ENCODE results near the gene SH3RF2. TPM values are rescaled to one million over a fixed set of nuclear protein-coding genes. Genes with fewer than 3 reads are reported as not detected.

Gene SH3RF2
- polyA plus RNA-seq, 1 experiment: 0.45 TPM

DNA sequence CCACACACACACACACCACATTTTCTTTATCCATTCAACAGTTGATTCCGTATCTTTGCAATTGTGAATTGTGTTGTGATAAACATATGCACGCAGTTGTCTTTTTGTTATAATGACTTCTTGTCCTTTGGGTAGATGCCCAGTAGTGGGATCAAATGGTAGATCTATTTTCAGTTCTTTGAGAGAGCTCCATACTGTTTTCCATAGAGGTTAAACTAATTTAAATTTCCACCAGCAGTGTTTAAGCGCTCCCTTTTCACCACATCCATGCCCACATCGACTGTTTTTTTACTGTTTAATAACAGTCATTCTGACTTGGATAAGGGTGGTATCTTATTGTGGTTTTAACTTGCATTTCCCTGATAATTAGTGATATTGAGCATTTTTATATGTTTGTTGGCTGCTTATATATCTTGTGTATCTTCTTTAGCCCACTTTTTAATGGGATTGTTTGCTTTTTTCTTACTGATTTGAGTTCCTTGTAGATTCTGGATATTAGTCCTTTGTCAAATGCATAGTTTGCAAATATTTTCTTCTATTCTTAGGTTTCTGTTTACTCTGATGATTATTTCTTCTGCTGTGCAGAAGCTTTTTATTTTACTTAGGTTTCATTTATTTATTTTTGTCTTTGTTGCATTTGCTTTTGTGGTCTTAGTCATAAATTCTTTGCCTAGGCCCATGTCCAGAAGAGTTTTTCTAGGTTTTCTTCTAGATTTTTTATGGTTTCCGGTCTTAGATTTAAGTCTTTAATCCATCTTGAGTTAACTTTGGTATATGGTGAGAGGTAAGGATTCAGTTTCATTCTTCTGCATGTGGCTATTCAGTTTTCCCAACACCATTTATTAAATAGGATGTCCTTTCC is 82.4 kb downstream of the SH3RF2 start:
- ChIA-PET POLR2A (no interaction called here), CTCF (no interaction called here)
- Histone ChIP-seq H3K27me3 (ENCODE audit: control insufficient read depth, insufficient read depth, low read length) (no peaks in the 10 kb centered on the region), H3K36me3 (ENCODE audit: control insufficient read depth, insufficient read depth, low read length) (no peaks in the 10 kb centered on the region), H3K4me3 (ENCODE audit: low read depth, low read length) (no peak overlapping the region)
- DNase-seq (ENCODE audit: low read depth): no peak
- no peak for TF ChIP-seq CTCF (IDR thresholded peaks at IDR 0.05; ENCODE audit: insufficient read depth, low read depth, low read length)

- no peak for DNase-seq (ENCODE audit: low read depth)
- H3K4me3 ChIP-seq (ENCODE audit: low read depth, low read length): no peak overlapping the region
- POLR2A ChIA-PET: no interaction called here
- CTCF ChIA-PET: interaction anchor here (0.6 to 1.2 kb wide), 2 partner anchors 10 to 12 kb away, joined by 3 to 5 read pairs; no protein-coding TSS in a partner anchor
- H3K36me3 ChIP-seq (ENCODE audit: control insufficient read depth, insufficient read depth, low read length): no peaks in the 10 kb centered on the region
- no peaks in the 10 kb centered on the region for H3K27me3 ChIP-seq (ENCODE audit: control insufficient read depth, insufficient read depth, low read length)
- no peak for TF ChIP-seq CTCF (IDR thresholded peaks at IDR 0.05; ENCODE audit: insufficient read depth, low read depth, low read length)
Measured at GRCh38 chr5:146020100-146020499, 83.7 kb downstream of the SH3RF2 start.

DNA sequence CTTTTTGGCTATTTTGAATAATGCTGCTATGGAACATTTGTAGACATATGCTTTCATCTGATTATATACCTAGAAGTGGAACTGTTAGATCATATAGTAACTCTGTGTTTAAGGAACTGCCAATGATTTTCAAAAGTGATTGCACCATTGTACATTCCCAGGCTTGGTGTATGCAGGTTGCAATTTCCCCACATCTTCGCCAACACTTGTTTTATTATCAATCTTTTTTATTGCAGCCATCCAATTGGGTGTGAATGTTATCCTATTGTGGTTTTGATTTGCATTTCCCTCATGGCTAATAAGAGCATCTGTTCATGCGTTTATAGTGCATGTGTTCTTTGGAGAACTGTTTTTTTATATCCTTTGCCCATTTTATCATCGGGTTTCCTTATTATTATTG is 87.7 kb downstream of the SH3RF2 start:
- Histone ChIP-seq H3K27me3 (ENCODE audit: control insufficient read depth, insufficient read depth, low read length) (no peaks in the 10 kb centered on the region), H3K4me3 (ENCODE audit: low read depth, low read length) (no peak overlapping the region), H3K36me3 (ENCODE audit: control insufficient read depth, insufficient read depth, low read length) (no peaks in the 10 kb centered on the region)
- DNase-seq (ENCODE audit: low read depth): no peak
- CTCF ChIA-PET: no interaction called here
- POLR2A ChIA-PET: no interaction called here
- no peak for TF ChIP-seq CTCF (IDR thresholded peaks at IDR 0.05; ENCODE audit: insufficient read depth, low read depth, low read length)

DNA sequence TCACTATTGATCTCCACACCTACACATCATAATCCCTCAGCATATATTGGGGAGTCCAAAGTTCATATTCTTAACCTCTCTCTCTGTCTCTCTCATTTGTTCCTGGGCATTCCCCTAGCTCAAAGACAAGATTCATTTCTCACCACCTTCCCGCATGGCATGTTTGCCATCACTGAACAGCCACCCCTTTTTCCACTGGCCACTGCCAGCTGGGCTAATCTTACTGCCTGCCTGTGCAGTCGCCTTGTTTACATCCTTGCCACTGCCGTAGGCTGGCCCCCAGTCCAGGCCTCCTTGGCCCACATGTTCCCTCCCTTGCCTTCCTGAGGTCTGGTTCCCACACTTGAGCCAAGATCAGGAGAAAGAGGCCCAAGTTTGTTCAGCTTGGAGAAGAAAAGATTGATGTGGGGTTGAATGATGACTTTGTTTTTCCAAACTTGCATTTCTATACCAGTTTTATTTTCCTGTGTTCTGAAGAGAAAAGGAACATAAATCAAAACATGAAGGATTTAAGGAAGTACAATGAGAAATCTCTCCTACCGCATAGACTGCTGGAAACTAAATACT is 88.8 kb downstream of the SH3RF2 start:
- ChIA-PET POLR2A (interaction anchor here (0.6 kb wide), 1 partner anchor 1817 kb away, joined by 3 read pairs; no protein-coding TSS in a partner anchor), CTCF (interaction anchor here (3.6 kb wide), 1 partner anchor 16 kb away, joined by 11 read pairs; no protein-coding TSS in a partner anchor)

More for the DNA sequence above, 88.8 kb downstream of the SH3RF2 start:
- H3K4me3 ChIP-seq (ENCODE audit: low read depth, low read length): no peak overlapping the region
- no peaks in the 10 kb centered on the region for H3K36me3 ChIP-seq (ENCODE audit: control insufficient read depth, insufficient read depth, low read length)
- no peak for TF ChIP-seq CTCF (IDR thresholded peaks at IDR 0.05; ENCODE audit: insufficient read depth, low read depth, low read length)
- no peak for DNase-seq (ENCODE audit: low read depth)
- no peaks in the 10 kb centered on the region for H3K27me3 ChIP-seq (ENCODE audit: control insufficient read depth, insufficient read depth, low read length)
